ENCODE data around the gene TSEN2.
"Not testable (repeated sequence)": the region's sequence is repeated elsewhere in the genome, so short reads cannot be mapped to it uniquely, and the experiment has no call there.

Gene TSEN2

GRCh38 chr3:12452361-12453330, 31.6 kb upstream of the TSEN2 start:
- DNase-seq = no peak

- no peak for DNase-seq
Observed at GRCh38 chr3:12454076-12454815, 30.0 kb upstream of the TSEN2 start.

GRCh38 chr3:12454816-12455121, 29.5 kb upstream of the TSEN2 start:
- DNase-seq = no peak

GRCh38 chr3:12455740-12456139, 28.5 kb upstream of the TSEN2 start:
- DNase-seq = no peak

DNA sequence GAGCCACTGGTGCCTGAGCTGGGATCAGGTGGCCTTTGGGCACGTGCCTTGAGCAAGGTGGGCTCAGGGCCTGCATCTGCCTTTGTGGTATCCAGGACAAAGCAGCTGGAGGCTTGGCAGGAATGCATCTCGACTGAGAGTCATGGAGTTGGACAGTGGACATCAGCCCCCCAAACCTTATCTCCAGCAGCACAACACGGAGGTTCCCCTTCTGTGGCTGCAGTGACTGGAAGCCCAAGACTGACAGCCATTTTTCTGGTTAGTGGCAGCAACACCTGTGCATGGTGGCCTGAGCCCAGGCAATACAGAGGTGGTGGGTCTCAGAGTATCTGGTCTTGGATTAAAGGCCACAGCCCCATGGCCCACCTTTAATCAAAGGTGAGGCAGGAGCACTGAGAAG, 27.8 kb upstream of the TSEN2 start:
- DNase-seq = no peak

DNA sequence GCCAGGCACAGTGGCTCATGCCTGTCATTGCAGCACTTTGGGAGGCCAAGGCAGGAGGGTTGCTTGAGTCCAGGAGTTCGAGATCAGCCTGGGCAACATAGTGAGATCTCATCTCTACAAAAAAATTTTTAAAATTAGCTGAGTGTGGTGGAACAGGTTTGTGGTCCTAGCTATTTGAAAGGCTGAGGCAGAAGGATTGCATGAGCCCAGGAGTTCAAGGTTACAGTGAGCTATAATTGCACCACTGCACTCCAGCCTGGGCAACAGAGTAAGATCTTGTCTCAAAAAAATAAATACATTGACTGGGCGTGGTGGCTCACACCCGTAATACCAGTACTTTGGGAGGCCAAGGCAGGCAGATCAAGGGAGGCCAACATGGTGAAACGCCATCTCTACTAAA, 26.9 kb upstream of the TSEN2 start:
- DNase-seq = not testable (repeated sequence)

GRCh38 chr3:12458901-12459300, 25.4 kb upstream of the TSEN2 start:
- DNase-seq = no peak

DNA sequence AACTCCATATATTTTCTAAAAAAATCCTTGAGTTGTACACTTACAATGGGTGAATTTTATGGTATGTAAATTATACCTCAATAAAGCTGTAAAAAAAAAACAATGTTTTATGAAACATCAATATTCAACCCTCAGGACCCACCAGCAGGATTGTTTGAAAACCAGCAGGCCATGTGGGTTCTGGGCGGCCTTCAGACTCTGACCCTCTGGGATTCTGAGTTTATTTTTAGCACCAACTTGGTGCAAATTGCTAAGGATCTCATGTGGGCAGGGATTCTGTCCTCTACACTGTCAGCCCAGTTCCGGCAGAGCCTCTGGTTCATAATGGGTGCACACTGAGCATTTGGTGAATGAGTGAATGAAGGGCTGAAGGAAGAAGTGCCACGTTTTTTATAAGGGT, 24.2 kb upstream of the TSEN2 start:
- DNase-seq = no peak

DNA sequence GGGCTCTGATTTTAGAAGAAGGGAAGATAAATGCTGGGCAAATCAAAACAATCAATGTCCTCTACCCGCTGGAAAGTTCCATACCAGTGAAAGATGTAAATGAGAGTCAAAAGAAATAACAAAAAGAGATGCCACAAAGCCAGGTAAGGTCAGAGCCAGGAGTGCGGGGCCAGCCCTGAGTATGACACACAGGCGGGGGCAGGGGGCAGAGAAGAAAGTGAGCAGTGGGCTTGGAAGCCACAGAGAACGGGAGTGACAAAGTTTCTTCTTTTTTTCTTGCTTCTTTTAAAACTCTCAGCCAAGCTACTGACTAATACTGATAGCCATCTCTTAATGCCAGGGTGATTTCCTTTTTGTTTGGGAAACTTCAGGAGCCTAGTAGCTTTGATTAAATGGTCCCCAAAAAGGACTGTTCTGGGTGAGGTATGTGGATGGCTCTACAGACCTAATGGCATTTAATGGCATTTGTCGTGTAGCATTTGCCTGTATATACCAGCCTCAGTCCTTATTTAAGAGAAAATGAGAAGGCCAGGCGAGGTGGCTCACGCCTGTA, 23.1 kb upstream of the TSEN2 start:
- no peak for DNase-seq

DNA sequence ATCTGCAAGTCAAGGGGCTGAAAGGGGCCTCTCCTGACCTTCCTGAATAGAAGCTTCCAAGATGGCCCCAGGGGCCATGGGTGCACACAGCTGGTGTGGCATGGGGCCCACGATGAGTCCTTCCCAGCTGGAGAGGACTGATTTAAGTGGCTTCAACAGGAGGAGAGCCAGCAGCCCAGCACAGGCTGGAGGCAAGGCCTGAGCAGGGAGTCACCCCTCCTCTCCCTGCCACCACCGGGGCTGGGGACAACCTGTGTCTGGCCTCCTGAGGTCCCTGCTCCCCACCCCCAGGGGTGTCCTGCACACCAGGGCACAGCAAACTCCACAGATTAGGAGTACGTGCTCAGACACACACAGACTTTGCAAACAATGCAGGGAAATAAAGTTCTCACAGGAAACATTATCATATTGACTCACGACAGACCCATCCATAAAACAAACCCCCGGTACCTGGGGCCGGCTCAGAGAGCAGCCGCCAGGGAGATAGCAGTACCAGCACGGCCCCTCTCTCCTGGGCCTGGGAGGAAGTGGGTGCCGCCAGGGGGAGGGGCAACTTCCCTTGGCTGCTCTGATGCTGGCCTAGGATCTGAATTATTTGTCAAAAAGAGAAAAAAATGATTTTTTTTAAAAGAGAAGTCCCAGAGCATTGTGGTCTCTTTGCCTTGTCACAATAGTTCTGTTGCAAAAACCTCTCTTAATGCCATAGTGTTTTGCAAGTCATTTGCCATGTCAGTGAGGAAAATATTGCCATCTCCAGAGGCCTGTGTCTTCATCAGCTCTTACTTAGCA, 21.9 kb upstream of the TSEN2 start:
- no peak for DNase-seq

DNA sequence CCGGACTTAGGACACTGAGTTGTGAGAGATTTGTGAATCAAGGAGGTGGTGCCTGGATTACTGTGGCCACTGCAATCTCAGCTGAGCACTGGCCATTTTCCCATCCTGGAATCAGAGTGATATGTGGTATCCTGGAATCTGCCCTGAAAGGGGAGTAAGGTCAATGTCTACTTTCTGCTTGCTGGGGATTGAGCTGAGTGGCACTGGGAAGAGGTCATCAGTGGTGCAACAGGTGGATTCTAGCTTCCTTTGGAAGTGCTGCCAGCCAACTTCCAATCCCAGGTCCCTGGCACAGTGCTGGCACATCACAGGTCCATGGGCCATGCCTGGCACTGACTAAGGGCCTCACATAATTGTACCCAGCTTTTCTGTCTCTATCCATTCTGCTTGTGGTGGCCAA, 20.6 kb upstream of the TSEN2 start:
- no peak for DNase-seq

- DNase-seq = no peak
Observed at GRCh38 chr3:12464181-12464580, 20.1 kb upstream of the TSEN2 start.

DNA sequence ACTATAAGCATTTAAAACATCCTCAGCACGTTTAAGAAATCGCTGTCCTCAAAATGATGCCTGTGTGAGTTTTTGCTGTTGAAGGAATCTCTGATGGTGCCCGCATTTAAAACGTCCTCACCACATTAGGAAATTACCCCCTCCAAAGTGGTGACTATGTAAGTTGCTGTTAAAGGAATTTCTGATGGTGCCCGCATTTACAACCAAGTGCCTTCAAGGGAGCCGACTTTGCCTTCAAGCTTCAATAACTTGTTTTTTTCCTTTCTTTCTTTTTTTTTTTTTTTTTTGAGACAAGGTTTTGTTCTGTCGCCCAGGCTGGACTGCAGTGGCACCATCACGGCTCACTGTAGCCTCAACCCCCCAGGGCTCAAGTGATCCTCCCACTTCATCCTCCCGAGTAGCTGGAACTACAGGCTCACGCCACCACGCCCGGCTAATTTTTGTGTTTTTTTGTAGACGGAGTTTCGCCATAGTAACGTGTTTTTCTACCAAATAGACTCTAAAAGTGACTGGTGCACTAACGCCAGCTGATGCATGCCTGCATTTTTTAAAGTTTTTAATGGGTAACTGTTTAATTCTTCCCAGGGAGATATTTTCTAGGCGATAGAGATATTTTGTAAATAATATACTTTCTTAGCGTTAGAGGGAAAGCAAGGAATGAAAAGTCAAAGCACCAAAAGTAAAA, 19.0 kb upstream of the TSEN2 start:
- DNase-seq = no peak

DNA sequence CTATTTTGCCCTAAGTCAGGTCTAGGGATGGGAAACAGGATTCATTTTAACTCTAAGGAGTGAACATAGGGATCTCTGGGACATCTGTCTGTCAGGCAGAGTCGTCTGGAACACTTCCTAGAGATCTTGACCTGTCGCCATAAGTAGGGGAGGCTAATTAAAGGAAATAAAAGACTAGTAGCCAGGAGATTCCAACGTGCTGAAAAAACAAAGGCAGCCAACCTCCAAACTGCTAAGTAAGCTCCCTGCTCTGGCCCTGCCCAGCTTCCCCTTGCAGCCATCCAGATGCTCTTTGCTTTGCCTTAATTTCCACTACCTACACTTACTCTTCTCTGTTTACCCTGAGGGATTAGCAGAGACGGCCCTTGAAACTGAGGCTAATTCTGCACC, 18.4 kb upstream of the TSEN2 start:
- no peak for DNase-seq

- no peak for DNase-seq
Observed at GRCh38 chr3:12467746-12468145, 16.5 kb upstream of the TSEN2 start.

GRCh38 chr3:12468276-12468675, 16.0 kb upstream of the TSEN2 start:
- no peak for DNase-seq

DNA sequence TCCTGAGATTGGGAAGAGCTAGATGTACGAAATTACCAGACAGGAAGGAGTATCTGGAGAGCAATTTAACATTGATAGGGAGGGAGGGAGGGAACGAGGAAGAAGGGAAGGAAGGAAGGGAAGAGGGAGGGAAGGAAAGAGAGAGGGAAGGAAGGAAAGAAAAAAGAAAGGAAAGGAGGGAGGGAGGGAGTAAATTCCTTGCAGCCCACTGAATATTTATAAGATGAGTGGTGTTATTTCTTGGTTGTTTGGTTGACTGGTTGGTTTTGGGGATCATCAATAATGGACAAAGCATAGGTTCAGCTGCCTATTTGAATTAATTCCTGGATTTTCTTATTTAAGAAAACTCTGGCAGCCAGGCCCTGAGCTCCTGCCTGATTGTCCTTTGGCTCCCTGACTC, 15.5 kb upstream of the TSEN2 start:
- DNase-seq = no peak

DNA sequence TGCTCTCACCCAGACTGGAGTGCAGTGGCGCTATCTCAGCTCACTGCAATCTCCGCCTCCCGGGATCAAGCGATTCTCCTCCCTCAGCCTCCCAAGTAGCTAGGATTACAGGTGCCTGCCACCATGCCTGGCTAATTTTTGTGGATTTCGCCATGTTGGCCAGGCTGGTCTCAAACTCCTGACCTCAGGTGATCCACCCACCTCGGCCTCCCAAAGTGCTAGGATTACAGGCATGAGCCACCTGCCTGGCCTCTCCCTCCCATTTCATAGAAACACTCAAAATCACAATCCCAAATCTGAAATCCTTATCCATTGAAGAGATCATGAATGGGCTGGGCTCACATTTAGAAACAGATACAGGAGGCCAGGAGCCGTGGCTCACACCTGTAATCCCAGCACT, 15.1 kb upstream of the TSEN2 start:
- DNase-seq = not testable (repeated sequence)

- no peak for DNase-seq
Observed at GRCh38 chr3:12470111-12470510, 14.2 kb upstream of the TSEN2 start.

DNA sequence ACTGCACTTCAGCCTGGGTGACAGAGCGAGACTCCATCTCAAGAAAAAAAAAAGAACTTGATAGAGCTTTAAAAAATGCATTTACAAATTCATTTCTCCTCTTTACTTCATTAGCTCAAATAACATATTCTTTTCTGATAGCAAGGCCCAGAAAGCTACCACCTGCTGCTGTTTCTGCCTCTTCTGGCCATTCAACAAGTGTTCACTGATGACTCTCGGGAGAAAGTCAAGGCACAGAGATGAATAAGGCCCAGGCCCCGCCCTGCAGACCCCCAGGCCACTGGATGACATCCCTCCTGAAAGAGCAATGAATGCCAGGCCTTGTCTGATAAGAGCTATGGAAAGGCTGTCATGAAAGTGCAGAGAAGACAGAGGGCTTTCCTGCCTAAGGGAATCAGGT, 13.6 kb upstream of the TSEN2 start:
- DNase-seq = no peak

DNA sequence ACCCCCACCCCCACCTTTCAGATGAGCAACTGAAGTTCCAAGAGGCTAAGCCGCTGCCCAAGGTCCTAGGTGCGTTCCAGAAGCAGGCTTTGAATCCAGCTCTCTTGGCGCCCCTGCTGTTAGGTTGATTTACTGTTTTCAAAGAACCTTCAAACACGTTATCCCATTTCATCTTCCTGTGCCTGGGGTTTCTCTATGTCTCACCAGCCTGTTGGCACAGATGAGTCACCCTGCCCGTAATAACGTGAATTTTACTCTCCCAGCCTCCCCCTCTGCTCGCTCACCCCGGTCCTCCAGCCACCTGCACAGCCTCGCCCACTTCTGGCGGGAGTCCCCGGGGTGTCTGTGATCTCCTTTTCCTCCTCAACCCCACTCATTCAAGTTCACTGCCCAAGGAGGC, 13.0 kb upstream of the TSEN2 start:
- no peak for DNase-seq

DNA sequence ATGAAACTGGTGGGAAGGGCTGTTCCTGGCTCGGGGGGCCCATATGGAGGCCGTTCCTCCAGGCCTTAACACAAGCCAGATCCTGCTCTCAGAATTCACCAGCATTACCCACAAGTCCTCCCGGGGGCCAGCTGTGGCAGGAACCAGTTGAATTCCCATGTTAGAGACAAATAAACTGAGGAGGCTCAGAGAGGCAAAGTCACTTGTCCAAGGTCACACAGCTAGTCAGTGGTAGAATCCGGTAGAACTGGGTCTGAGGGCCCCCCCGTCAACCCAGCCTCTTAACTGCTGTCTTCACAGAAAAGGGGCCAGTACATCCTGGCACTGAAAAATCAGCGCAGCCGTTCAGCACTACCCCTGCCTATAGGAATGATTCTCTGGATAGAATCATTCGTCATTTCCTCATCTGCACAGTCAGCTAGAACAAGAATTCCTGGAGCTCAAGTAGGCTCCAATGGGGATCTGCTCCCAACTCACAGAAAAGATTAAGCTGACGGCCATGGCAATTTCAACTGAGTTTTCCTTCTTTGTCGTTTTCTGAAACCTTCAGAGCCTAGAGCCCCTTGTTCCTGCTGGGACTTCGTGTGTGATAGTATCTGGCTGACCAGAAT, 12.2 kb upstream of the TSEN2 start:
- DNase-seq = no peak
